HepG2 (cell line): ENCODE results near the gene SH3D19. TPM values are rescaled to one million over a fixed set of nuclear protein-coding genes. Genes with fewer than 3 reads are reported as not detected.

Experiments used
- CBFB ChIP-seq: sonication (generic); formaldehyde crosslinking; IDR thresholded peaks from 2 replicates; pipeline ENCODE4 v1.4.0; 2020; ENCODE audit warnings: missing genetic modification reagents
- EP300 ChIP-seq, 3 experiments: sonication (generic) in 1 of 3; formaldehyde crosslinking in 1 of 3; IDR thresholded peaks; 2 replicates each; pipeline versions ENCODE4 v1.5.1 to v1.6.1; 2011 to 2020; ENCODE audit warnings: low read depth in 2 of 3, low read length in 2 of 3, borderline replicate concordance in 1 of 3, improper control_type of control experiment in 1 of 3, mild to moderate bottlenecking in 1 of 3, missing genetic modification reagents in 1 of 3, moderate library complexity in 1 of 3
- HDAC6 ChIP-seq: fragments of 200-600 bp; sonication (generic); IDR thresholded peaks from 2 replicates; pipeline ENCODE4 v1.7.0; 2017; ENCODE audit warnings: mild to moderate bottlenecking, antibody characterized with exemption, low read length, low read depth
- HIVEP1 ChIP-seq: sonication (generic); formaldehyde crosslinking; IDR thresholded peaks from 2 replicates; pipeline ENCODE4 v1.4.0; 2020; ENCODE audit warnings: mild to moderate bottlenecking, missing genetic modification reagents
- MBNL3 ChIP-seq: fragments of 250-450 bp; sonication (Bioruptor Pico); conservative IDR thresholded peaks from 2 replicates; pipeline ENCODE4 v1.8.0; 2022; ENCODE audit warnings: mild to moderate bottlenecking, inconsistent platforms
- RFX3 ChIP-seq: IDR thresholded peaks from 2 replicates; pipeline ENCODE4 v1.6.1; 2016; ENCODE audit warnings: missing biosample characterization, missing genetic modification reagents
- SIN3A ChIP-seq: IDR thresholded peaks from 2 replicates; pipeline ENCODE4 v1.6.1; 2011; ENCODE audit warnings: low read depth, mild to moderate bottlenecking, control low read depth, low read length, borderline replicate concordance
- TEAD3 ChIP-seq: optimal IDR thresholded peaks from 2 replicates; pipeline ENCODE3; 2016; ENCODE audit warnings: borderline replicate concordance
- TP53 ChIP-seq: sonication (generic); formaldehyde crosslinking; conservative IDR thresholded peaks from 2 replicates; pipeline ENCODE4 v1.4.0; 2020; ENCODE audit warnings: missing genetic modification reagents
- ZFP36L1 ChIP-seq: sonication (generic); formaldehyde crosslinking; IDR thresholded peaks from 2 replicates; pipeline ENCODE4 v1.8.0; 2022; ENCODE audit warnings: mild to moderate bottlenecking, missing genetic modification reagents, moderate library complexity
- ZNF224 ChIP-seq: sonication (generic); formaldehyde crosslinking; IDR thresholded peaks from 2 replicates; pipeline ENCODE4 v1.5.0; 2020; ENCODE audit warnings: mild to moderate bottlenecking, missing genetic modification reagents
- ZNF251 ChIP-seq: sonication (generic); formaldehyde crosslinking; IDR thresholded peaks from 2 replicates; pipeline ENCODE4 v1.9.0; 2021; ENCODE audit warnings: mild to moderate bottlenecking, missing genetic modification reagents
- ZNF660 ChIP-seq: sonication (generic); formaldehyde crosslinking; IDR thresholded peaks from 2 replicates; pipeline ENCODE4 v1.5.1; 2020; ENCODE audit warnings: mild to moderate bottlenecking, low read depth, missing genetic modification reagents, borderline replicate concordance
- ZNF672 ChIP-seq: sonication (generic); formaldehyde crosslinking; IDR thresholded peaks from 2 replicates; pipeline ENCODE4 v1.8.1; 2022; ENCODE audit warnings: missing genetic modification reagents
- ZNF703 ChIP-seq: sonication (generic); formaldehyde crosslinking; IDR thresholded peaks from 2 replicates; pipeline ENCODE4 v1.5.1; 2020; ENCODE audit warnings: missing genetic modification reagents, mild to moderate bottlenecking, moderate library complexity, borderline replicate concordance
- ZNF891 ChIP-seq: sonication (generic); formaldehyde crosslinking; IDR thresholded peaks from 2 replicates; pipeline ENCODE4 v1.5.0; 2020; ENCODE audit warnings: mild to moderate bottlenecking, missing genetic modification reagents
- polyA plus RNA-seq, 8 experiments: library from polyadenylated mRNA; depleted of rRNA in 3 of 8; stranded (reverse) in 7 of 8; unstranded in 1 of 8; fragments of >200 nt; fragmentation: Illumina TruSeq in 4 of 8; extraction: Trizol in 4 of 8; gene quantifications; 2 replicates each; pipeline versions ENCODE4 v1.2.1 to v1.2.3, GENCODE V29; 2011 to 2016; ENCODE audit warnings: low read depth in 4 of 8, missing spikeins in 1 of 8, mixed read lengths in 1 of 8; ENCODE audit not compliant: insufficient read depth in 1 of 8
- total RNA-seq, 5 experiments: library from RNA; depleted of rRNA; stranded (reverse); fragments of >200 nt; fragmentation: Illumina TruSeq; extraction: Trizol; gene quantifications; 2 replicates each; pipeline ENCODE4 v1.2.3, GENCODE V29; 2016; ENCODE audit warnings: low read depth in 1 of 5
- TF ChIP-seq, protein P1 (sequence below): sonication (generic); formaldehyde crosslinking; IDR thresholded peaks from 2 replicates; pipeline ENCODE4 v1.4.0; 2020; ENCODE audit warnings: missing genetic modification reagents; ENCODE audit errors: not compliant biosample characterization
- TF ChIP-seq, protein P2 (sequence below): sonication (generic); formaldehyde crosslinking; IDR thresholded peaks from 2 replicates; pipeline ENCODE4 v1.4.0; 2020; ENCODE audit warnings: missing genetic modification reagents
- TF ChIP-seq, protein P3 (sequence below): sonication (generic); formaldehyde crosslinking; IDR thresholded peaks from 2 replicates; pipeline ENCODE4 v1.8.1; 2023; ENCODE audit warnings: missing genetic modification reagents, mild to moderate bottlenecking, borderline replicate concordance
- TF ChIP-seq, protein P4 (sequence below): sonication (generic); formaldehyde crosslinking; IDR thresholded peaks from 2 replicates; pipeline ENCODE4 v1.8.1; 2023; ENCODE audit warnings: mild to moderate bottlenecking, missing genetic modification reagents
- TF ChIP-seq, protein P5 (sequence below): sonication (generic); formaldehyde crosslinking; IDR thresholded peaks from 2 replicates; pipeline ENCODE4 v1.5.0; 2020; ENCODE audit warnings: missing genetic modification reagents, mild to moderate bottlenecking, borderline replicate concordance
- TF ChIP-seq, protein P6 (sequence below): sonication (generic); formaldehyde crosslinking; IDR thresholded peaks from 2 replicates; pipeline ENCODE4 v1.9.0; 2021; ENCODE audit warnings: missing genetic modification reagents, borderline replicate concordance

SH3D19 gene
- total and polyA plus RNA-seq, 2 of the 13 experiments (the other 11 are each of a cell fraction or from before 2014, with no cell fraction given), result 31.2 to 38.0 TPM

DNA sequence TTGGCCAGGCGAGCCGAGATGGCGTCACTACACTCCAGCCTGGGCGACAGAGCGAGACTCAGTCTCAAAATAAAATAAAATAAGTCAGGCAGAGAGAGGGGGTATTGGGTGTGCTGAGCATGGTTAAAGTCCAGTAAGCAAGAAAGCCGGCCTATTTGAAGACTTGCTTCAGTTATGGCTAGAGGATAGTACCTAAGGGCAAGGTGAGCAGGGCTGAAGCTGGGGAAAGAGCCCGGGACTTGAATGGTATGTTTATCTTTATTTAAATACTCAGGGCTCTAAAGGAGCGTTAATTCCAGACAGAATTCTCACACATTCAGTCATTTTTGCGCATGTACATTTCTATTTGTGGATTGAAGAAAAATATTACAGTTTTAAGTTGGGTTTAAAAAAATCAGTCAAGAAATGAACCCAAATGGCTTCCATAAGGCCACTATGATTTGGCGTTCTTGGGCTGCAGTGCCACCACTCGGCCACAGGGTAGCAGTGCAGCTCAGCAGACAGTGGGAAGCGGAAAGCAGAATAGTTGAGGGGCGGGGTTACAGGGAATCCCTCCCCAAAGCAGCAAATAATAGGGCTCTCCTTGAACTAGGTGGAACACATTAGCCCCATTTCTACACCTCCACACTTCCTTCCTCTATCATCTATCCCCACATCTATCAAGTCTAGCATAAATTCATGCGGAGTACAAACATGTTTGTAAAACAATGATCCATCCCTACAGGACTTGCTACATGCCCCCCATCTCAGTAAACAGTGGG, 37.2 kb upstream of the SH3D19 start (continued):
- TF ChIP-seq SIN3A (no peak), ZNF703 (CRISPR knock-in tag) (no peak), MBNL3 (CRISPR knock-in tag) (no peak), TEAD3 (CRISPR knock-in tag) (peak; percentile 43), ZFP36L1 (CRISPR knock-in tag) (no peak), RFX3 (CRISPR knock-in tag) (no peak), ZNF251 (CRISPR knock-in tag) (no peak), TP53 (CRISPR knock-in tag) (no peak), HDAC6 (no peak), ZNF891 (no peak), ZNF224 (CRISPR knock-in tag) (no peak), ZNF660 (CRISPR knock-in tag) (no peak), ZNF672 (CRISPR knock-in tag) (no peak), HIVEP1 (CRISPR knock-in tag) (no peak), CBFB (CRISPR knock-in tag) (no peak), EP300 (IDR thresholded peaks at IDR 0.05; ENCODE audit: low read depth in 2 of 2, low read length in 2 of 2) (no peak), EP300 (CRISPR knock-in tag; IDR thresholded peaks at IDR 0.05; ENCODE audit: borderline replicate concordance) (no peak)
- TF ChIP-seq, protein P1, sequence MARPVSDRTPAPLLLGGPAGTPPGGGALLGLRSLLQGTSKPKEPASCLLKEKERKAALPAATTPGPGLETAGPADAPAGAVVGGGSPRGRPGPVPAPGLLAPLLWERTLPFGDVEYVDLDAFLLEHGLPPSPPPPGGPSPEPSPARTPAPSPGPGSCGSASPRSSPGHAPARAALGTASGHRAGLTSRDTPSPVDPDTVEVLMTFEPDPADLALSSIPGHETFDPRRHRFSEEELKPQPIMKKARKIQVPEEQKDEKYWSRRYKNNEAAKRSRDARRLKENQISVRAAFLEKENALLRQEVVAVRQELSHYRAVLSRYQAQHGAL (CRISPR knock-in tag), result no peak
- TF ChIP-seq, protein P2, sequence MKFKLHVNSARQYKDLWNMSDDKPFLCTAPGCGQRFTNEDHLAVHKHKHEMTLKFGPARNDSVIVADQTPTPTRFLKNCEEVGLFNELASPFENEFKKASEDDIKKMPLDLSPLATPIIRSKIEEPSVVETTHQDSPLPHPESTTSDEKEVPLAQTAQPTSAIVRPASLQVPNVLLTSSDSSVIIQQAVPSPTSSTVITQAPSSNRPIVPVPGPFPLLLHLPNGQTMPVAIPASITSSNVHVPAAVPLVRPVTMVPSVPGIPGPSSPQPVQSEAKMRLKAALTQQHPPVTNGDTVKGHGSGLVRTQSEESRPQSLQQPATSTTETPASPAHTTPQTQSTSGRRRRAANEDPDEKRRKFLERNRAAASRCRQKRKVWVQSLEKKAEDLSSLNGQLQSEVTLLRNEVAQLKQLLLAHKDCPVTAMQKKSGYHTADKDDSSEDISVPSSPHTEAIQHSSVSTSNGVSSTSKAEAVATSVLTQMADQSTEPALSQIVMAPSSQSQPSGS (CRISPR knock-in tag), result no peak
- TF ChIP-seq, protein P3, sequence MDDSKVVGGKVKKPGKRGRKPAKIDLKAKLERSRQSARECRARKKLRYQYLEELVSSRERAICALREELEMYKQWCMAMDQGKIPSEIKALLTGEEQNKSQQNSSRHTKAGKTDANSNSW, result no peak
- TF ChIP-seq, protein P4, sequence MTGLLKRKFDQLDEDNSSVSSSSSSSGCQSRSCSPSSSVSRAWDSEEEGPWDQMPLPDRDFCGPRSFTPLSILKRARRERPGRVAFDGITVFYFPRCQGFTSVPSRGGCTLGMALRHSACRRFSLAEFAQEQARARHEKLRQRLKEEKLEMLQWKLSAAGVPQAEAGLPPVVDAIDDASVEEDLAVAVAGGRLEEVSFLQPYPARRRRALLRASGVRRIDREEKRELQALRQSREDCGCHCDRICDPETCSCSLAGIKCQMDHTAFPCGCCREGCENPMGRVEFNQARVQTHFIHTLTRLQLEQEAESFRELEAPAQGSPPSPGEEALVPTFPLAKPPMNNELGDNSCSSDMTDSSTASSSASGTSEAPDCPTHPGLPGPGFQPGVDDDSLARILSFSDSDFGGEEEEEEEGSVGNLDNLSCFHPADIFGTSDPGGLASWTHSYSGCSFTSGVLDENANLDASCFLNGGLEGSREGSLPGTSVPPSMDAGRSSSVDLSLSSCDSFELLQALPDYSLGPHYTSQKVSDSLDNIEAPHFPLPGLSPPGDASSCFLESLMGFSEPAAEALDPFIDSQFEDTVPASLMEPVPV, result no peak
- TF ChIP-seq, protein P5, sequence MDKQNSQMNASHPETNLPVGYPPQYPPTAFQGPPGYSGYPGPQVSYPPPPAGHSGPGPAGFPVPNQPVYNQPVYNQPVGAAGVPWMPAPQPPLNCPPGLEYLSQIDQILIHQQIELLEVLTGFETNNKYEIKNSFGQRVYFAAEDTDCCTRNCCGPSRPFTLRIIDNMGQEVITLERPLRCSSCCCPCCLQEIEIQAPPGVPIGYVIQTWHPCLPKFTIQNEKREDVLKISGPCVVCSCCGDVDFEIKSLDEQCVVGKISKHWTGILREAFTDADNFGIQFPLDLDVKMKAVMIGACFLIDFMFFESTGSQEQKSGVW (CRISPR knock-in tag), result no peak
- TF ChIP-seq, protein P6, sequence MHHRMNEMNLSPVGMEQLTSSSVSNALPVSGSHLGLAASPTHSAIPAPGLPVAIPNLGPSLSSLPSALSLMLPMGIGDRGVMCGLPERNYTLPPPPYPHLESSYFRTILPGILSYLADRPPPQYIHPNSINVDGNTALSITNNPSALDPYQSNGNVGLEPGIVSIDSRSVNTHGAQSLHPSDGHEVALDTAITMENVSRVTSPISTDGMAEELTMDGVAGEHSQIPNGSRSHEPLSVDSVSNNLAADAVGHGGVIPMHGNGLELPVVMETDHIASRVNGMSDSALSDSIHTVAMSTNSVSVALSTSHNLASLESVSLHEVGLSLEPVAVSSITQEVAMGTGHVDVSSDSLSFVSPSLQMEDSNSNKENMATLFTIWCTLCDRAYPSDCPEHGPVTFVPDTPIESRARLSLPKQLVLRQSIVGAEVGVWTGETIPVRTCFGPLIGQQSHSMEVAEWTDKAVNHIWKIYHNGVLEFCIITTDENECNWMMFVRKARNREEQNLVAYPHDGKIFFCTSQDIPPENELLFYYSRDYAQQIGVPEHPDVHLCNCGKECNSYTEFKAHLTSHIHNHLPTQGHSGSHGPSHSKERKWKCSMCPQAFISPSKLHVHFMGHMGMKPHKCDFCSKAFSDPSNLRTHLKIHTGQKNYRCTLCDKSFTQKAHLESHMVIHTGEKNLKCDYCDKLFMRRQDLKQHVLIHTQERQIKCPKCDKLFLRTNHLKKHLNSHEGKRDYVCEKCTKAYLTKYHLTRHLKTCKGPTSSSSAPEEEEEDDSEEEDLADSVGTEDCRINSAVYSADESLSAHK (CRISPR knock-in tag), result no peak
